OCI-LY7 (cell line): ENCODE measurements around the gene CFAP141. TPM values are rescaled to one million over a fixed set of nuclear protein-coding genes. Genes with fewer than 3 reads are reported as not detected.

Source experiments
- BruUV-seq: library from RNA; stranded (reverse); fragments of 400-500 nt; replicated peaks from 2 replicates; lab custom pipeline; 2021; lab: Mats Ljungman, UMichigan
- CTCF ChIA-PET: fragments of 300-600 bp; sonication (Branson Sonifier 250); formaldehyde crosslinking; loops from one replicate; lab custom pipeline; 2022; ENCODE audit warnings: antibody characterized with exemption; ENCODE audit not compliant: unreplicated experiment; lab: Charles Lee
- POLR2A ChIA-PET: fragments of 300-600 bp; sonication (Branson Sonifier 250); formaldehyde crosslinking; loops from one replicate; lab custom pipeline; 2022; ENCODE audit warnings: antibody characterized with exemption; lab: Charles Lee
- DNase-seq: peaks from one replicate; pipeline ENCODE4 v3.0.0-alpha.2; 2015; ENCODE audit warnings: low spot score
- H2AFZ ChIP-seq: fragments of 200-600 bp; sonication (generic), shearing (Covaris generic); 2 replicates; pipeline ENCODE4 v1.6.1; 2014; ENCODE audit warnings: mild to moderate bottlenecking, antibody characterized with exemption, low read length, moderate library complexity
- H3K27ac ChIP-seq: fragments of 200-600 bp; sonication (generic); 2 replicates; pipeline ENCODE4 v1.5.1; 2014; ENCODE audit warnings: mixed run types, low read depth, mild to moderate bottlenecking, moderate library complexity, low read length, inconsistent platforms; ENCODE audit not compliant: poor library complexity, severe bottlenecking
- H3K36me3 ChIP-seq: fragments of 200-600 bp; sonication (generic); 2 replicates; pipeline ENCODE4 v1.6.1; 2014; ENCODE audit warnings: mild to moderate bottlenecking, antibody characterized with exemption, low read length, moderate library complexity, mixed read lengths; ENCODE audit not compliant: insufficient read depth
- H3K4me1 ChIP-seq: fragments of 200-600 bp; sonication (generic); 2 replicates; pipeline ENCODE4 v1.5.1; 2014; ENCODE audit warnings: mild to moderate bottlenecking, low read length; ENCODE audit not compliant: insufficient read depth, poor library complexity, severe bottlenecking
- H3K4me2 ChIP-seq: fragments of 200-600 bp; sonication (generic); 2 replicates; pipeline ENCODE4 v1.6.1; 2014; ENCODE audit warnings: mild to moderate bottlenecking, low read length
- H3K4me3 ChIP-seq: fragments of 200-600 bp; sonication (generic); 2 replicates; pipeline ENCODE4 v1.5.1; 2014; ENCODE audit warnings: mild to moderate bottlenecking, low read depth, low read length; ENCODE audit not compliant: poor library complexity, severe bottlenecking
- H3K79me2 ChIP-seq: fragments of 200-600 bp; sonication (generic); 2 replicates; pipeline ENCODE4 v1.6.1; 2016; ENCODE audit warnings: low read depth, mild to moderate bottlenecking, low read length, moderate library complexity, mixed read lengths; ENCODE audit not compliant: insufficient read depth
- H3K9me2 ChIP-seq: fragments of 200-600 bp; sonication (generic); 2 replicates; pipeline ENCODE4 v1.6.1; 2016; ENCODE audit warnings: mild to moderate bottlenecking, low read length, mixed read lengths; ENCODE audit not compliant: insufficient read depth
- H3K9me3 ChIP-seq: fragments of 200-600 bp; sonication (generic); 2 replicates; pipeline ENCODE4 v1.6.1; 2014; ENCODE audit warnings: mild to moderate bottlenecking, mixed run types, low read length, mixed read lengths
- H4K20me1 ChIP-seq: fragments of 200-600 bp; sonication (generic); 2 replicates; pipeline ENCODE4 v1.6.1; 2014; ENCODE audit warnings: mild to moderate bottlenecking, antibody characterized with exemption, low read length, moderate library complexity, mixed read lengths; ENCODE audit not compliant: insufficient read depth
- EZH2phosphoT487 ChIP-seq: fragments of 200-600 bp; sonication (generic); IDR thresholded peaks from 2 replicates; pipeline ENCODE4 v1.6.1; 2018; ENCODE audit warnings: low read depth, borderline replicate concordance, mild to moderate bottlenecking, mixed run types, antibody characterized with exemption, low read length, moderate library complexity, mixed read lengths
- intact Hi-C: fragments of 100-400 bp; cut with micrococcal nuclease; formaldehyde crosslinking; loops from one replicate; pipeline ENCODE4 v1.10.0; 2022; ENCODE audit not compliant: unreplicated experiment
- total RNA-seq, 2 experiments: library from RNA; depleted of rRNA in 1 of 2; stranded (reverse); fragments of >200 nt in 1 of 2; shearing (Covaris generic) in 1 of 2; gene quantifications; 2 replicates each; pipeline ENCODE4 v1.2.3, GENCODE V29; 2014 to 2022
- TF ChIP-seq, protein P1 (sequence below): fragments of 200-600 bp; sonication (generic); conservative IDR thresholded peaks from 2 replicates; pipeline ENCODE4 v1.5.1; 2014; ENCODE audit warnings: mild to moderate bottlenecking, antibody characterized with exemption, low read length, moderate library complexity, mixed read lengths

The CFAP141 gene
- total RNA-seq, 2 experiments from 2014 or later = not detected

DNA sequence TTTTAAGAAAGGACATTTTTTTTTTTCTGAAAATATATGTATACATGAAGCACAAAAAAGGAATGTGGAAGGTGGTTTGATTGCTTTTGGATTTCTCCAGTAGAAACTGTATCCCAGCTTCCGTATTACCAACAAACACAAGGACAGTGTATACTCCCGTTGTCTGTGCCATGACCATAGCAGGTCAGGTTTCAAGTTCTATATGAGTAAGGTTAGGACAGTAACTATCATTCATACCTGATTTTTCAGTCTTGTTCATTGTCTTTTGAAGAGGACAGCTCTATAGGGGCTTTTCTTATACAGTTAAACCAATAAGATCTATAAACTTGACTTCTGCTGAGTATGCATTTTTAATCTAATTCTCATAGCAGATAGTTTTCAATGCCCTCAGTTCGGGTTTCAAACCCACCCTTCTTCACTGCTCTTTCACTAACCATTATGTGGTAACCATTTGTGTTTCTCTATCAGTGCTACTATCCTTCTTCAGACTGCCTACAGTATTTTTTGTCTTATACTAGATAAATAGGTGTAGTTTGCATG is 34.2 kb upstream of the CFAP141 start:
- H3K9me3 ChIP-seq = no peaks in the 10 kb centered on the region
- DNase-seq = no peak
- peaks cover 4% of the 10 kb centered on the region for H4K20me1 ChIP-seq
- H3K4me3 ChIP-seq = no peak overlapping the region
- H3K9me2 ChIP-seq = no peaks in the 10 kb centered on the region
- BruUV-seq = no TSS peak
- no peak overlapping the region for H3K4me2 ChIP-seq
- ChIA-PET CTCF (no interaction called here), POLR2A (interaction anchor here (1.0 kb wide), 1 partner anchor 57 kb away, joined by 4 read pairs; no protein-coding TSS in a partner anchor)
- H3K4me1 ChIP-seq = no peaks in the 10 kb centered on the region
- H2AFZ ChIP-seq = no peak overlapping the region
- H3K79me2 ChIP-seq = peaks cover 36% of the 10 kb centered on the region
- no peak overlapping the region for H3K27ac ChIP-seq
- TF ChIP-seq, protein P1, sequence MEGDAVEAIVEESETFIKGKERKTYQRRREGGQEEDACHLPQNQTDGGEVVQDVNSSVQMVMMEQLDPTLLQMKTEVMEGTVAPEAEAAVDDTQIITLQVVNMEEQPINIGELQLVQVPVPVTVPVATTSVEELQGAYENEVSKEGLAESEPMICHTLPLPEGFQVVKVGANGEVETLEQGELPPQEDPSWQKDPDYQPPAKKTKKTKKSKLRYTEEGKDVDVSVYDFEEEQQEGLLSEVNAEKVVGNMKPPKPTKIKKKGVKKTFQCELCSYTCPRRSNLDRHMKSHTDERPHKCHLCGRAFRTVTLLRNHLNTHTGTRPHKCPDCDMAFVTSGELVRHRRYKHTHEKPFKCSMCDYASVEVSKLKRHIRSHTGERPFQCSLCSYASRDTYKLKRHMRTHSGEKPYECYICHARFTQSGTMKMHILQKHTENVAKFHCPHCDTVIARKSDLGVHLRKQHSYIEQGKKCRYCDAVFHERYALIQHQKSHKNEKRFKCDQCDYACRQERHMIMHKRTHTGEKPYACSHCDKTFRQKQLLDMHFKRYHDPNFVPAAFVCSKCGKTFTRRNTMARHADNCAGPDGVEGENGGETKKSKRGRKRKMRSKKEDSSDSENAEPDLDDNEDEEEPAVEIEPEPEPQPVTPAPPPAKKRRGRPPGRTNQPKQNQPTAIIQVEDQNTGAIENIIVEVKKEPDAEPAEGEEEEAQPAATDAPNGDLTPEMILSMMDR = no peak
- no peak for TF ChIP-seq EZH2phosphoT487
- peaks cover 100% of the 10 kb centered on the region for H3K36me3 ChIP-seq
- intact Hi-C loops = no loop called here

DNA sequence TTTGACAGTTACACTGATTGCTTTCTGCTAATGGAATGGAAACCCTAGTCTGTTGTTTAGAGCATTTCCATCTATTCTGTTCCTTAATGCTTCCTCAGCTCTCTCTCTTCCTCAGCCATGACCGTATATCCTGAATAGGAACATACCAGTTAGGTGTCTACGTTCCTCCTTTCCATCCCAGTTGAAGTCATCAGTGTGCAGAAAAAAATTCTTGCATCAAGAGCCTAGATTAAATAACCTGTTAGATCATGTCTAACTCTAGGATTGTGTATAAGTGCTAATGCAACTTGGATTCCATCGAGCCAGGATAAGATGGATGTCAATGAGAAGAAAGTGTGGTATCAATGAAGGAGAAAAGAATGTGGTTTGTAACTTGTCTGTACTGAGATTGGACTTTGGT is 33.4 kb upstream of the CFAP141 start:
- CTCF ChIA-PET = no interaction called here
- H3K27ac ChIP-seq = no peak overlapping the region
- H3K9me2 ChIP-seq = no peaks in the 10 kb centered on the region
- intact Hi-C loops = no loop called here
- no peaks in the 10 kb centered on the region for H3K4me1 ChIP-seq
- peaks cover 36% of the 10 kb centered on the region for H3K79me2 ChIP-seq
- DNase-seq = no peak
- POLR2A ChIA-PET = no interaction called here
- H2AFZ ChIP-seq = no peak overlapping the region
- BruUV-seq = no TSS peak
- no peaks in the 10 kb centered on the region for H3K9me3 ChIP-seq
- peaks cover 4% of the 10 kb centered on the region for H4K20me1 ChIP-seq
- peaks cover 100% of the 10 kb centered on the region for H3K36me3 ChIP-seq
- TF ChIP-seq, protein P1 = no peak
- TF ChIP-seq EZH2phosphoT487 = no peak
- no peak overlapping the region for H3K4me3 ChIP-seq
- no peak overlapping the region for H3K4me2 ChIP-seq

DNA sequence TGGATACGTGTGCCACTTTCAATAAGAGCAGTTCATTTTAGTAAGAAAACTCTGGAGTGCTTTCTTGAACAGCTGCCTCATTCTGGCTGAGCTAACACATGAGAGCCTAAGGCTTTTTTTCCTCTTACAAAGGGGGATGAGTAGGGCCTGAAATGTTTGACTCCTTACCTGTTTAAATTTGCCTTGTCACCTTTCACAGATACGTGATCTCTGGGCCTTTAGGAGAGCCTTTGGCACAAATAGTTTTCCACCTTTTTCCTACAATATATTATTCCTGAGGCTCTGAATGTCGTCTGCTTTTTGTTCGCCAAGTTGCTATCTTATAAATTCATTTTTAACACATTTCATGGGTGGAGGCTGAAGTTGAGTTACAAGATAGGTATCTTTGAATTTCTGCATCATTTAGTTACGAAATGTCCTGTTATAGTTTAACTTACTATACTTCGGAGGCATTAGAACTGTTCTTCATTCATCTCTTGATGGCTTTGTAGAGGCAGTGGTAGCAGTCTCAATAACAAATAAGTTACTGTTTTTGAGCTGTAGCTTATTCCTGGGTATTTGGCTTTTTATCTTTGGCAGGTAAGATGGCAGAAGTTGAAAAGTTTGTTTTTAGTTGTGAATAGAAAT is 31.9 kb upstream of the CFAP141 start:
- intact Hi-C loops = no loop called here
- Histone ChIP-seq H3K4me3 (no peak overlapping the region), H3K4me2 (no peak overlapping the region), H3K9me2 (no peaks in the 10 kb centered on the region), H3K9me3 (no peaks in the 10 kb centered on the region), H3K79me2 (peaks cover 36% of the 10 kb centered on the region), H3K36me3 (peaks cover 98% of the 10 kb centered on the region), H4K20me1 (peaks cover 4% of the 10 kb centered on the region), H3K4me1 (no peaks in the 10 kb centered on the region), H2AFZ (no peak overlapping the region), H3K27ac (no peak overlapping the region)
- TF ChIP-seq, protein P1 = no peak
- TF ChIP-seq EZH2phosphoT487 = no peak
- TSS peak; percentile 4 for BruUV-seq
- DNase-seq = no peak
- ChIA-PET CTCF (no interaction called here), POLR2A (no interaction called here)
